Measurements from ENCODE around the gene MOAP1.
"Not testable (repeated sequence)": the region's sequence is repeated elsewhere in the genome, so short reads cannot be mapped to it uniquely, and the experiment has no call there.

Gene MOAP1

DNA sequence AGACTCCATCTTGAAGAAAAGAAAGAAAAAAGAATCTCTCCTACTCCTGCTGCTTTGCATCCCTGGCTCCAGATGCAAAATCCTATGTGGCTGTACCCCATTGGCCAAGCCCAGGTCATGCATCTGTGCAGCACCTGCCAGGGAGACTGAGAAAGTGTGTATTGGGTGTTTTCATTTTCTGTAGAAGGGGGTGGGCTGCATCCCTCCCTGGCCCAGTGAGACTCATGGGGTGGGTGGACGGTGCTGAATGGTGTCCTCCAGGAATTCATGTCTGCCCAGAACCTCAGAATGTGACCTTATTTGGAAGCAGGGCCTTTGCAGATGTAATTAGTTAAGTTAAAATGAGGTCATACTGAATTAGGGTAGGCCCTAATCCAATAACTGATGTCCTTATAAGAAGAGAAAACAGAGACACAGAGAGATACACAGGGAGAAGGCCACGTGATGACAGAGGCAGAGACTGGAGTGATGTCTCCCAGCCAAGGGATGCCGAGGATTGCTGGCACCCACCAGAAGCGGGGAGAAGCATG, 23.2 kb downstream of the MOAP1 start:
- no peaks in the 10 kb centered on the region for H3K9me3 Mint-ChIP-seq
- no peak overlapping the region for H3K27ac Mint-ChIP-seq
- H3K4me3 Mint-ChIP-seq: no peak overlapping the region
- no peaks in the 10 kb centered on the region for H3K4me1 Mint-ChIP-seq
- no peaks in the 10 kb centered on the region for H3K27me3 Mint-ChIP-seq
- no peaks in the 10 kb centered on the region for H3K36me3 Mint-ChIP-seq

DNA sequence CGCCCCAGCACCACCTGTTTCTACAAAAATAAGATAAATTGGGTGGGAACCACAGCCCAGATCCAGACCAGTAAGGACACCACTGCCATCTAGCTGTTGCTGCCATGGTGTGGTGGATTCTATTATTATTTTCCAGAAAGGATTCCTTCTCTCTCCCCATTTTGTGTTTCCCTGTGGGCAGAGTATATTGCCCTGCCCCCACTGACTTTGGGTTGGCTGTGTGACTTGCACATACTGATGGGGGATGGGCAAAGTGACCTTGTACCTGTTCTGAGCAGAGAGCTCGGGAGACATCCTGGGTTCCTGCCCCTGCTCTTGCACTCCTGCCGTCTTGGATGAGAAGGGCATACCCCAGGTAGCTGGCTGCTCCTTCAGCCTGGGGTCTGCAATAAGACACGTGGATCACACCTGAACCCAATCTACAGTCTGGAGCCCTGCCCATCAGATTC, 24.3 kb downstream of the MOAP1 start:
- H3K36me3 Mint-ChIP-seq: no peaks in the 10 kb centered on the region
- H3K4me3 Mint-ChIP-seq: no peak overlapping the region
- no peaks in the 10 kb centered on the region for H3K9me3 Mint-ChIP-seq
- H3K27me3 Mint-ChIP-seq: no peaks in the 10 kb centered on the region
- no peaks in the 10 kb centered on the region for H3K4me1 Mint-ChIP-seq
- H3K27ac Mint-ChIP-seq: no peak overlapping the region

DNA sequence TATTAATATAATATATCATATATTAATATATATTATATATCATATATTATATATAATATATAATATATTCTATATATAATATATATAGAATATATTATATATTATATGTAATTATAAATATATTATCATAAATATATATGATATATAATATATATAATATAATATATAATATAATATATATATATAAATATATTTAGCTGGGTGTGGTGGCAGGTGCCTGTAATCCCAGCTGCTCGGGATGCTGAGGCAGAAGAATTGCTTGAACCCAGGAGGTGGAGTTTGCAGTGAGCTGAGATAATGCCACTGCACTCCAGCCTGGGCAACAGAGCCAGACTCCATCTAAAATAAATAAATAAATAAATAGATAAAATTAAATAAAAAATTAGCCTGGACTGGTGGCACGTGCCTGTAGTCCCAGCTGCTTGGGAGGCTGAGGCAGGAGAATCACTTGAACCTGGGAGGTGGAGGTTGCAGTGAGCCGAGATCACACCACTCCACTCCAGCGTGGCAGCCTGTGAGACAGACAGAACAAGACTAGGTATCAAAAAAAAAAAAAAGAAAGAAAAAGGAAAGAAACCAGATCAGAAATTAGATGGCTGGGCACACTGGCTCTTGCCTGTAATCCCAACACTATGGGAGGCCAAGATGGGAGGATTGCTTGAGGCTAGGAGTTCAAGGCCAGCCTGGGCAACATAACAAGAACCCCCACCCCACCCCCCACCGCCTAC, 24.9 kb downstream of the MOAP1 start:
- not testable (repeated sequence) for H3K9me3 Mint-ChIP-seq, H3K4me1 Mint-ChIP-seq, H3K27me3 Mint-ChIP-seq, H3K4me3 Mint-ChIP-seq, H3K27ac Mint-ChIP-seq, H3K36me3 Mint-ChIP-seq

- H3K9me3 Mint-ChIP-seq, H3K27ac Mint-ChIP-seq, H3K27me3 Mint-ChIP-seq, H3K4me1 Mint-ChIP-seq, H3K36me3 Mint-ChIP-seq, H3K4me3 Mint-ChIP-seq: not testable (repeated sequence)
Measured at GRCh38 chr14:93158349-93158748, 26.3 kb downstream of the MOAP1 start.

DNA sequence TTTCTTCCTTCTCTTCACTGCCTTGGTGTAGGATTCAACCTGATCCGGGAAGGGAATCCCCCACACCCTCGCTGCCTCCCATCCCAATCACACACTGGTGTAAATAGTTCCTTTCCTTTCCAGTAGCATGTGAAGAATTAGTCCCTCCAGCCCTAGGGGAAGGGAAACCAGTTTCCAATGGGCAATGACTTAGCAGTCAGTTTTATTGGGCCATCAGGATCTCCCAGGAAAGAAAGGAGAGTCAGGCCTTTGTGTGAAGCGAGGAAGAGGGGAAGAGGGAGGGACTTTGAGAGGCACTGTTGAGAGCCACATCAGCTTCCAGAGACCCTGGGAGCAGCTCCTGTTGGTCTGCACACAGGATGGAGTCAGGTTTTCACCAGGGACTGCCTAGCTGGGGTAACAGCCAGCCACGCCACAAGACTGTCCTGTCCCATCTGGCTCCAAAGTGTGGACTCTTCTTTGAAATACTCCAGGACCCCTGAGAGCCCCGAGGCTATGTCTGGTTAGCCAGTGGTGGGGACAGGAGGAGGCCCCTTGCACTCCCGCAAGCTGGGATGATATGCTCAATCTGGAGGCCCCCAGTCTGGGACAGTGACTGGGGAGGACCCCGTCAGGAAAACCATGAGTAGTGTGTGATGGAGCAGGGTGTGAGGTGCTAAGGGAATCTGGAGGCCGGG, 27.9 kb downstream of the MOAP1 start:
- Mint-ChIP-seq H3K4me3 (no peak overlapping the region), H3K27ac (no peak overlapping the region), H3K36me3 (no peaks in the 10 kb centered on the region), H3K9me3 (no peaks in the 10 kb centered on the region), H3K27me3 (no peaks in the 10 kb centered on the region), H3K4me1 (no peaks in the 10 kb centered on the region)

DNA sequence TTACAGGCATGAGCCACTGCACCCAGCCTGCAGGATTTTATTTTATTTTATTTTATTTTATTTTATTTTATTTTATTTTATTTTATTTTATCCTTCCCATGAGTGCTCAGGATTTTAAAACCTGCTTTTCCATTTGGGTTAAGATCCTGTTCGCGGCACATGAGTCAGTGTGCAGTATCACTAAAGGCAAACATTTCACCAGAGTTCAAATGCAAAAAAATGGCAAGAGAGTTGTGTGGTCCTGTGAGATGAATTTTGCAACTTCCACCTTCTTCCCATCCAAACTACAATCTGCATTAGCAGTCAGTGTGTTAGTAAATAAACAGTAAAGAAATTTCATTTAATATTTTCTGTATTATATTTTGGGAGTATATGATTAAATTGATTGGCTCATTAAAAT, 29.0 kb downstream of the MOAP1 start:
- Mint-ChIP-seq H3K4me1 (no peaks in the 10 kb centered on the region), H3K27ac (no peak overlapping the region), H3K9me3 (no peaks in the 10 kb centered on the region), H3K4me3 (no peak overlapping the region), H3K36me3 (no peaks in the 10 kb centered on the region), H3K27me3 (no peaks in the 10 kb centered on the region)

GRCh38 chr14:93153121-93153520, 31.6 kb downstream of the MOAP1 start:
- Mint-ChIP-seq H3K27ac (no peak overlapping the region), H3K4me3 (no peak overlapping the region), H3K36me3 (no peaks in the 10 kb centered on the region), H3K9me3 (no peaks in the 10 kb centered on the region), H3K4me1 (no peaks in the 10 kb centered on the region), H3K27me3 (no peaks in the 10 kb centered on the region)

DNA sequence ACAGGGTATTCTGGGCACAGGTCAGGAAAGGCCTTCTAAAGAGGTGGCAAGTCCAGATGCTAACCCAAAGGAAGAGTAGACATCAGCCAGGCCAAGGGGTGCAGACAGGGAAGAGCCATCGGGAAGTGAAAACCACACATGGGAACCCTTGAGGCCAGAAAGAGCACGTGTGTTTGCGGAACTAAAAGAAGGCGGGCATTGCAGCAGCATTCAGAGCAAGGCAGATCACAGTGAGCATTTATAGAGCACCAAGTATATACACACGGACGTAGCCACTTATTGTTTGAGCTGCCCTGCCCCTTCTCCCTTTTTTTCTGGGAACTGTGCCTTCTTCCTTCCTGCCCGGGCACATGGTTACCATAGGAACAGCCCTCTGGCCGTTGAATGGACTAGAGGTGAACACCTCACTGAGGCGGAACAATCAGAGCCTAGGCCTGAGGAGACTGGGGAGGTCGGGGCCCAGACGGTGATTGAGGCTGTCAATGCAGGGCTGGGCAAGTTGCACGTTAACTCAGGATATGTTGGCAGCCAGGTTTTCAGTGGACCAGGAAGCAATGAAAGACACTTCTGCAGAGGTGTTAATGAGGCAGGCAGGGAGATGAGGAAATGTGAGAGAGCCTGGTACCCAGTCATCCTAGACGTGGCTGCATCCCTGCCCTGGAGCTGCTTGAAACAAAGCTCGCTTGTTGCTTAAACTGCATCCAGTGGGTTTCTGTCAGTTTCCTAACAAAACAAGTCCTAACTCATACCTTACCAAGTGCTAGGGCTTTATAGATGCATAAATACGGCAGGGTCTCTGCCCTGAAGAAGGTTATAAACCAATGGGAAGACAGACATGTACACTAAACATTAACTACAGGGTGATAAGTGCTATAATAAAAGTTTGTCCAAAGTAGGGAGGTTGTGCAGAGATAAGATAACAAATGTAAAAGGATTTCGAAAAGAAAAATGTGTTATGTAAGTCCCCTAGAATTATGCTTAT, 34.2 kb downstream of the MOAP1 start:
- Mint-ChIP-seq H3K9me3 (no peaks in the 10 kb centered on the region), H3K4me1 (no peaks in the 10 kb centered on the region), H3K27me3 (no peaks in the 10 kb centered on the region), H3K27ac (no peak overlapping the region), H3K4me3 (no peak overlapping the region), H3K36me3 (no peaks in the 10 kb centered on the region)

GRCh38 chr14:93148979-93149378, 35.7 kb downstream of the MOAP1 start:
- Mint-ChIP-seq H3K36me3 (no peaks in the 10 kb centered on the region), H3K27me3 (no peaks in the 10 kb centered on the region), H3K4me1 (no peaks in the 10 kb centered on the region), H3K27ac (no peak overlapping the region), H3K9me3 (no peaks in the 10 kb centered on the region), H3K4me3 (no peak overlapping the region)

- H3K27me3 Mint-ChIP-seq: no peaks in the 10 kb centered on the region
- no peaks in the 10 kb centered on the region for H3K9me3 Mint-ChIP-seq
- no peak overlapping the region for H3K4me3 Mint-ChIP-seq
- no peaks in the 10 kb centered on the region for H3K36me3 Mint-ChIP-seq
- H3K4me1 Mint-ChIP-seq: no peaks in the 10 kb centered on the region
- no peak overlapping the region for H3K27ac Mint-ChIP-seq
Measured at GRCh38 chr14:93146119-93146518, 38.6 kb downstream of the MOAP1 start.

GRCh38 chr14:93142854-93143652, 41.6 kb downstream of the MOAP1 start:
- H3K4me1 Mint-ChIP-seq: peaks cover 4% of the 10 kb centered on the region
- H3K27ac Mint-ChIP-seq: no peak overlapping the region
- no peaks in the 10 kb centered on the region for H3K9me3 Mint-ChIP-seq
- no peak overlapping the region for H3K4me3 Mint-ChIP-seq
- H3K27me3 Mint-ChIP-seq: no peaks in the 10 kb centered on the region
- no peaks in the 10 kb centered on the region for H3K36me3 Mint-ChIP-seq

- Mint-ChIP-seq H3K27me3 (no peaks in the 10 kb centered on the region), H3K27ac (no peak overlapping the region), H3K36me3 (no peaks in the 10 kb centered on the region), H3K9me3 (no peaks in the 10 kb centered on the region), H3K4me1 (peaks cover 4% of the 10 kb centered on the region), H3K4me3 (no peak overlapping the region)
Measured at GRCh38 chr14:93137864-93138263, 46.8 kb downstream of the MOAP1 start.

- H3K27ac Mint-ChIP-seq, H3K4me1 Mint-ChIP-seq, H3K9me3 Mint-ChIP-seq, H3K36me3 Mint-ChIP-seq, H3K4me3 Mint-ChIP-seq, H3K27me3 Mint-ChIP-seq: not testable (repeated sequence)
Measured at GRCh38 chr14:93136508-93136907, 48.2 kb downstream of the MOAP1 start.

- no peaks in the 10 kb centered on the region for H3K36me3 Mint-ChIP-seq
Measured at GRCh38 chr14:93136009-93136408, 48.7 kb downstream of the MOAP1 start.

DNA sequence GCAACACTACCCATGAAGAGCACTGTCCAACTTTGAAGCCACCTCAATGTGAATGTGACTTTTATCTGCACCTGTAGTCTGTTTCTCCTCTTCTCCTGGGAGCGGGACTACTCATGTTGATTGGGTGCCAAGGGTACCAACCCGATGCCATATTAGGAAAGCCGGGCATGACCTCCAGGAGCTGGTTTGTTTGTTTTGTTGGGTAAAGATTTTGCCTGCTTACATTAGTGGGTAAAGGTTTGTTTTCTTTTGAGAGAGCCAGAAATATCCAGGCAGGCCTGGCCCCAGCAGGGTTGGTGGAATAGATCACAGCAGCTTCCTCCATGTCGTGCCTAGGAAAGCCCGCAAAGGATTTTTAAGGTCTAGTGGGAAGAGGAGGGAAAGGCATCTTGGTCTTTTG, 49.3 kb downstream of the MOAP1 start:
- Mint-ChIP-seq H3K36me3 (no peaks in the 10 kb centered on the region), H3K4me1 (peaks cover 4% of the 10 kb centered on the region), H3K9me3 (no peaks in the 10 kb centered on the region), H3K27ac (no peak overlapping the region), H3K4me3 (no peak overlapping the region), H3K27me3 (no peaks in the 10 kb centered on the region)

More at GRCh38 chr14:93136009-93136408, 48.7 kb downstream of the MOAP1 start:
- Mint-ChIP-seq H3K27me3 (no peaks in the 10 kb centered on the region), H3K27ac (no peak overlapping the region), H3K4me3 (no peak overlapping the region), H3K9me3 (no peaks in the 10 kb centered on the region), H3K4me1 (peaks cover 4% of the 10 kb centered on the region)
